OCI-LY3 (cell line): ENCODE data around the gene FUT8.
"Not testable (repeated sequence)": the region's sequence is repeated elsewhere in the genome, so short reads cannot be mapped to it uniquely, and the experiment has no call there.

Experiments used
- CTCF ChIP-seq: fragments of 200-600, 300-600 bp; sonication (generic); IDR thresholded peaks from 2 replicates; pipeline ENCODE4 v1.5.1; 2014; ENCODE audit warnings: antibody characterized with exemption, low read length, low read depth
- EZH2phosphoT487 ChIP-seq: fragments of 200-600 bp; shearing (Covaris generic); IDR thresholded peaks from 2 replicates; pipeline ENCODE4 v1.6.1; 2018; ENCODE audit warnings: antibody characterized with exemption, mixed run types, low read depth

GRCh38 chr14:65692566-65692965, 280.0 kb downstream of the FUT8 start:
- TF ChIP-seq CTCF, EZH2phosphoT487: not testable (repeated sequence)
